Stomach (tissue), 9 donors: Measurements from ENCODE around the gene BBS5. TPM values are rescaled to one million over a fixed set of nuclear protein-coding genes. Genes with fewer than 3 reads are reported as not detected.

Experiments used
- DNase-seq, 2 donors: peaks; one replicate each; pipeline versions ENCODE4 v3.0.0 to v3.0.0-alpha.2; 2013 to 2019
- H3K27ac ChIP-seq, 5 donors: fragments of 200-600 bp in 4 of 5; sonication (generic) in 4 of 5; one replicate each; pipeline ENCODE4 v1.5.1; 2013 to 2019; ENCODE audit warnings: mild to moderate bottlenecking in 1 of 5, moderate library complexity in 1 of 5
- H3K27me3 ChIP-seq, 3 donors: fragments of 200-600 bp; sonication (generic); one replicate each; pipeline ENCODE4 v1.5.1; 2017 to 2019; ENCODE audit warnings: mixed run types in 1 of 3
- H3K36me3 ChIP-seq, 4 donors: fragments of 200-600 bp; sonication (generic); 1 replicate in 3 of 4; 2 replicates in 1 of 4; pipeline ENCODE4 v1.5.1; 2016 to 2019
- H3K4me1 ChIP-seq, 4 donors: fragments of 200-600 bp; sonication (generic); one replicate each; pipeline ENCODE4 v1.5.1; 2016 to 2019
- H3K4me3 ChIP-seq, 4 donors: fragments of 200-600 bp; sonication (generic) in 3 of 4; one replicate each; pipeline ENCODE4 v1.5.1; 2016 to 2019; ENCODE audit warnings: mild to moderate bottlenecking in 1 of 4
- H3K9me3 ChIP-seq, 4 donors: fragments of 200-600 bp; sonication (generic); one replicate each; pipeline ENCODE4 v1.5.1; 2016 to 2019
- EP300 ChIP-seq: sonication (generic); formaldehyde crosslinking; IDR thresholded peaks from one replicate; pipeline ENCODE4 v1.6.1; 2017; ENCODE audit warnings: antibody characterized with exemption
- POLR2A ChIP-seq, 4 donors: fragments of 450-650 bp; IDR thresholded peaks; one replicate each; pipeline ENCODE4 v1.6.1; 2016; ENCODE audit warnings: antibody characterized with exemption in 4 of 4, control low read depth in 2 of 4, mild to moderate bottlenecking in 1 of 4, moderate library complexity in 1 of 4
- POLR2AphosphoS5 ChIP-seq, 3 donors: sonication (generic); formaldehyde crosslinking; IDR thresholded peaks; one replicate each; pipeline ENCODE4 v1.6.1; 2016; ENCODE audit warnings: antibody characterized with exemption in 3 of 3
- WGBS, 5 donors: extraction: QIAGEN DNeasy Blood & Tissue Kit in 3 of 5; methylation state at CpG; one replicate each; pipeline versions ENCODE4 v1.1.5 to v1.1.7; 2013 to 2018; 5-methylcytosine and 5-hydroxymethylcytosine counted together
- intact Hi-C: fragments of 100-400 bp; cut with DNase I; formaldehyde crosslinking; loops from one replicate; pipeline ENCODE4 v1.15.1; 2023; ENCODE audit warnings: low total_unique reads
- polyA plus RNA-seq, 3 donors: library from polyadenylated mRNA; stranded (reverse); fragments of 200-250 nt; gene quantifications; one replicate each; pipeline ENCODE4 v1.2.3, GENCODE V29; 2013
- total RNA-seq, 5 donors: library from RNA; depleted of rRNA; stranded (reverse); fragments of >200 nt; gene quantifications; one replicate each; pipeline versions ENCODE4 v1.1.0 to v1.2.3, GENCODE V29; 2014 to 2016
- TF ChIP-seq, protein P1 (sequence below), 7 experiments: fragments of 450-650 bp in 4 of 7; fragments of 200-600 bp in 3 of 7; sonication (generic) in 3 of 7; IDR thresholded peaks; one replicate each; pipeline ENCODE4 v1.5.1; 2016 to 2019; ENCODE audit warnings: antibody characterized with exemption in 7 of 7, control low read depth in 2 of 7, mild to moderate bottlenecking in 1 of 7
- donor health status: healthy with polysubstance abuse.
- donor health status: Bipolar disorder and iron deficiency.
- donor health status: healthy.

BBS5 gene
- total and polyA plus RNA-seq, 8 donors, result 0.58 to 14.0 (median 4.1) TPM

- no peaks in the 10 kb centered on the region for H3K27me3 ChIP-seq
- H3K4me3 ChIP-seq, result peak overlapping the region in 1 of 4 donors; percentile 74
- H3K36me3 ChIP-seq, result peaks cover 0 to 15% (median 12%) of the 10 kb centered on the region in 4 donors
- WGBS, 5 donors, result 46 to 68% (median 55%) methylated on average over 3 of the region's 3 CpGs
- H3K4me1 ChIP-seq, result peaks cover 5 to 25% (median 15%) of the 10 kb centered on the region in 4 donors
- H3K9me3 ChIP-seq, result no peaks in the 10 kb centered on the region
- TF ChIP-seq EP300 (no peak), POLR2AphosphoS5 (IDR thresholded peaks at IDR 0.05) (no peak), POLR2A (IDR thresholded peaks at IDR 0.05) (no peak)
- TF ChIP-seq, protein P1, sequence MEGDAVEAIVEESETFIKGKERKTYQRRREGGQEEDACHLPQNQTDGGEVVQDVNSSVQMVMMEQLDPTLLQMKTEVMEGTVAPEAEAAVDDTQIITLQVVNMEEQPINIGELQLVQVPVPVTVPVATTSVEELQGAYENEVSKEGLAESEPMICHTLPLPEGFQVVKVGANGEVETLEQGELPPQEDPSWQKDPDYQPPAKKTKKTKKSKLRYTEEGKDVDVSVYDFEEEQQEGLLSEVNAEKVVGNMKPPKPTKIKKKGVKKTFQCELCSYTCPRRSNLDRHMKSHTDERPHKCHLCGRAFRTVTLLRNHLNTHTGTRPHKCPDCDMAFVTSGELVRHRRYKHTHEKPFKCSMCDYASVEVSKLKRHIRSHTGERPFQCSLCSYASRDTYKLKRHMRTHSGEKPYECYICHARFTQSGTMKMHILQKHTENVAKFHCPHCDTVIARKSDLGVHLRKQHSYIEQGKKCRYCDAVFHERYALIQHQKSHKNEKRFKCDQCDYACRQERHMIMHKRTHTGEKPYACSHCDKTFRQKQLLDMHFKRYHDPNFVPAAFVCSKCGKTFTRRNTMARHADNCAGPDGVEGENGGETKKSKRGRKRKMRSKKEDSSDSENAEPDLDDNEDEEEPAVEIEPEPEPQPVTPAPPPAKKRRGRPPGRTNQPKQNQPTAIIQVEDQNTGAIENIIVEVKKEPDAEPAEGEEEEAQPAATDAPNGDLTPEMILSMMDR (IDR thresholded peaks at IDR 0.05), result no peak
- H3K27ac ChIP-seq, result peak overlapping the region in 2 of 5 donors; percentile 65 to 78
- intact Hi-C loops, result no loop called here
- DNase-seq, result peak in 1 of 2 donors; percentile 16
Measured at GRCh38 chr2:169478339-169478738, 955 bp upstream of the BBS5 start.

DNA sequence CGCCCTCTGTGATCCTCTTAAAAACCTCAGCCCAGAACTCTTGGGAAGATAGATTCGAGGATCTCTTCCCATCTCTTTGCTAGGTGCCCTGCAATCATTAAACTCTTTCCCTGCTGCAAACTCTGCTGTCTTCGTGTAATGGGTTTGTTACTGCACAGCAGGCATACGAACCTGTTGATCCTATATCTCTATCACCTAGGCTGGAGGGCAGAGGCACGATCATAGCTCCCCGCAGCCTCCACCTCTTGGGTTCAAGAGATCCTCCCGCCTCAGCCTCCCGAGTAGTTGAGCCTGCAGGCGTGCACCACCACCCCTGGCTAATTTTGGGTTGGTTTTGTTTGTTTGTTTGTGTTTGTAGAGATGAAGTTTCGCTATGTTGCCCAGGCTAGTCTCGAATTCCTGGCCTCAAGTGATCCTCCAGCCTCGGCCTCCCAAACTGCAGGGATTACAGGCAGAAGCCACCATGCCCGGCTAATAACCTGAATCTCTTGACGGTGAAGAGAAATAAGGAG, 493 bp upstream of the BBS5 start:
- WGBS, 5 donors, result 67 to 77% (median 72%) methylated on average over 14 of the region's 14 CpGs
- H3K27ac ChIP-seq, result peak overlapping the region; percentile 22 to 85 (median 70)
- peaks cover under 1 to 19% (median 16%) of the 10 kb centered on the region in 4 donors for H3K36me3 ChIP-seq
- intact Hi-C loops, result no loop called here
- peak overlapping the region; percentile 74 to 91 (median 79) for H3K4me3 ChIP-seq
- no peaks in the 10 kb centered on the region for H3K27me3 ChIP-seq
- H3K4me1 ChIP-seq, result peaks cover 5 to 25% (median 15%) of the 10 kb centered on the region in 4 donors
- no peak for DNase-seq
- TF ChIP-seq POLR2A (IDR thresholded peaks at IDR 0.05), result no peak
- TF ChIP-seq, protein P1 (IDR thresholded peaks at IDR 0.05), result no peak
- TF ChIP-seq EP300, result no peak
- no peak for TF ChIP-seq POLR2AphosphoS5 (IDR thresholded peaks at IDR 0.05)
- no peaks in the 10 kb centered on the region for H3K9me3 ChIP-seq

- H3K27me3 ChIP-seq, result no peaks in the 10 kb centered on the region
- peak in 1 of 2 donors; percentile 15 for DNase-seq
- peaks cover 4 to 32% (median 28%) of the 10 kb centered on the region in 4 donors for H3K36me3 ChIP-seq
- 13 to 26% (median 18%) methylated on average over 9 of the region's 9 CpGs for WGBS, 5 donors
- peak overlapping the region; percentile 74 to 91 (median 79) for H3K4me3 ChIP-seq
- peak overlapping the region in 4 of 5 donors; percentile 65 to 85 (median 74) for H3K27ac ChIP-seq
- H3K9me3 ChIP-seq, result no peaks in the 10 kb centered on the region
- H3K4me1 ChIP-seq, result peaks cover 5 to 25% (median 15%) of the 10 kb centered on the region in 4 donors
- intact Hi-C loops, result no loop called here
- TF ChIP-seq POLR2AphosphoS5 (IDR thresholded peaks at IDR 0.05), result no peak
- TF ChIP-seq POLR2A (IDR thresholded peaks at IDR 0.05), result no peak
- TF ChIP-seq, protein P1 (IDR thresholded peaks at IDR 0.05), result no peak
- no peak for TF ChIP-seq EP300
Measured at GRCh38 chr2:169480079-169480465, 778 bp downstream of the BBS5 start.

DNA sequence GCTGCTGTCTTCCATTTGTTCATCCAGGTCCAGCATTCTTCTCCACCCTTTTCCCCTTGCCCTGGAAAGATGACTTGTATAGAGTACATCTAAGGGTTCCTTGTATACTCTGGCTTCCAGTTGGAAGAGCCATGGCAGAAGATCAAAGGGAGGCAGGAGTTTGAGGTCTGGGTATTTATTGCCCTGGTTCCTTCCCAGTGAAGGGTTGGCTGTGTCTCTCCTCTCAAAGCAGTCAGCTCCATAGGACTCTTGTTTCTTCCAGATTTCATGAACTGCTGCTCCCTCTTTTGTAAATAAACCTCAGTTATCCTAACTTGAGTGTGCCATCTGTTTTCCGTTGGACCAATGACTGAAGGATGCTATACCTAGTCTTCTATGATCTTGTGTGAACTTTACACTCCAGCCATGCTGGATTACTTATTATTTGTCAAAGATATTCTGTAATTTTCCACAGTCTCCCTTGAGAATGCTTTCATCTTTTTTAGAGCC, 6.4 kb downstream of the BBS5 start:
- DNase-seq, result no peak
- Histone ChIP-seq H3K4me1 (peaks cover 0 to 7% (median 3%) of the 10 kb centered on the region in 4 donors), H3K9me3 (no peaks in the 10 kb centered on the region), H3K36me3 (peaks cover 9 to 65% (median 61%) of the 10 kb centered on the region in 4 donors), H3K27ac (no peak overlapping the region), H3K4me3 (no peak overlapping the region), H3K27me3 (no peaks in the 10 kb centered on the region)
- 83 to 96% (median 91%) methylated on average over 1 of the region's 1 CpG for WGBS, 5 donors
- TF ChIP-seq EP300 (no peak), POLR2A (IDR thresholded peaks at IDR 0.05) (no peak), POLR2AphosphoS5 (IDR thresholded peaks at IDR 0.05) (no peak)
- TF ChIP-seq, protein P1 (IDR thresholded peaks at IDR 0.05), result no peak
- intact Hi-C loops, result no loop called here
